ENCODE measurements around the gene ARHGAP12.

Gene ARHGAP12

GRCh38 chr10:31924833-31925232, 3.8 kb downstream of the ARHGAP12 start:
- no peaks in the 10 kb centered on the region for H3K9me3 ChIP-seq (ENCODE audit: insufficient read depth, low read length, severe bottlenecking)
- ATAC-seq (ENCODE audit: insufficient read depth, low read depth): no peak
- H3K4me2 ChIP-seq (ENCODE audit: insufficient read depth, low read length): no peak overlapping the region
- H2AFZ ChIP-seq (ENCODE audit: low read depth, low read length): no peak overlapping the region
- no peak overlapping the region for H3K9ac ChIP-seq (ENCODE audit: low read depth, low read length)
- no peaks in the 10 kb centered on the region; the same call in 1 of the 2 replicates for H4K20me1 ChIP-seq (ENCODE audit: insufficient read depth, low read length)
- no peak for TF ChIP-seq EZH2 (IDR thresholded peaks at IDR 0.05; ENCODE audit: borderline replicate concordance, low read depth, low read length, severe bottlenecking)
- TF ChIP-seq CTCF (IDR thresholded peaks at IDR 0.05; ENCODE audit: borderline replicate concordance, extremely low read depth, low read length, poor library complexity, severe bottlenecking): no peak
- H3K4me3 ChIP-seq (ENCODE audit: low read depth in 1 of 2, low read length in 2 of 2): no peak overlapping the region
- H3K27ac ChIP-seq (ENCODE audit: low read length): no peak overlapping the region
- H3K4me1 ChIP-seq (ENCODE audit: insufficient read depth, low read length): peaks cover 44% of the 10 kb centered on the region
- H3K36me3 ChIP-seq (ENCODE audit: insufficient read depth, low read length): no peaks in the 10 kb centered on the region; the same call in 1 of the 2 replicates
- DNase-seq: no peak
- H3K79me2 ChIP-seq (ENCODE audit: insufficient read depth, low read length): peaks cover 87% of the 10 kb centered on the region
- H3K27me3 ChIP-seq (ENCODE audit: insufficient read depth, low read length, poor library complexity): no peaks in the 10 kb centered on the region

DNA sequence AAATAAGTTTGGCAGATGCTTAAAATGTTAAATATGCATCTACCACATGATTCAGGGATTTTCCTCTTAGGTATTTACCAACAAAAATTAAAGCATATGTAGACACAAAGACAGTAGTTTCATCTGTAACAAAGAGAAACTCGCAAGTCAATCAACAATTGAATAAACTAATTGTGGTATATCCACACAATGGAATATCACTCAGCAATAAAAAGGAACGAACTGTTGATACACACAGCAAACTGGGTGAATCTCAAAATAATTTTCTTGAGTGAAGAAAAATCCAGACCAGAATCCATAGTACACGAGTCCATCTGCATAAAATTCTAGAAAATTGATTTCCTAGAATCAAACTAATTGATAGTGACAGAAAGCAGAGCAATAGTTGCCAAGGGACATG, 5.2 kb downstream of the ARHGAP12 start:
- Histone ChIP-seq H3K79me2 (ENCODE audit: insufficient read depth, low read length) (peaks cover 92% of the 10 kb centered on the region), H3K27ac (ENCODE audit: low read length) (no peak overlapping the region), H4K20me1 (ENCODE audit: insufficient read depth, low read length) (peaks cover 6% of the 10 kb centered on the region; the same call in 1 of the 2 replicates), H3K9ac (ENCODE audit: low read depth, low read length) (no peak overlapping the region), H3K27me3 (ENCODE audit: insufficient read depth, low read length, poor library complexity) (no peaks in the 10 kb centered on the region), H3K4me1 (ENCODE audit: insufficient read depth, low read length) (peaks cover 50% of the 10 kb centered on the region), H3K9me3 (ENCODE audit: insufficient read depth, low read length, severe bottlenecking) (no peaks in the 10 kb centered on the region), H3K4me3 (ENCODE audit: low read depth in 1 of 2, low read length in 2 of 2) (no peak overlapping the region), H2AFZ (ENCODE audit: low read depth, low read length) (no peak overlapping the region), H3K36me3 (ENCODE audit: insufficient read depth, low read length) (no peaks in the 10 kb centered on the region; the same call in 1 of the 2 replicates), H3K4me2 (ENCODE audit: insufficient read depth, low read length) (no peak overlapping the region)
- ATAC-seq (ENCODE audit: insufficient read depth, low read depth) (no peak), DNase-seq (no peak)
- TF ChIP-seq CTCF (IDR thresholded peaks at IDR 0.05; ENCODE audit: borderline replicate concordance, extremely low read depth, low read length, poor library complexity, severe bottlenecking): no peak
- TF ChIP-seq EZH2 (IDR thresholded peaks at IDR 0.05; ENCODE audit: borderline replicate concordance, low read depth, low read length, severe bottlenecking): no peak

DNA sequence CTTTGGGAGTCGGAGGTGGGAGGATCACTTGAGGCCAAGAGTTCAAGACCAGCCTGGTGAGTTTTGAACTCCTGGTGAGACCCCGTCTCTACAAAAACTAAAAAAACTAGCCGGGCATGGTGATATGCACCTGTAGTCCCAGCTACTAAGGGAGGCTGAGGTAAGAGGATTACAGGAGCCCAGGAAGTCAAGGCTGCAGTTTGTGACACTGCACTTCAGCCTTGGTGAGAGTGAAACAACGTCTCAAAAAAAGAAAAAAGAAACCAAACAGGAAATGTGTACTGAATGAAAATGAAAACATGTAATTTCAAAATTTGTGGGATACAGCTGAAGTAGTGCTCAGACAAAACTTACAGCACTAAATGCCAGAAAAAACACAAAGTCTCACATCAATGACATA, 7.6 kb downstream of the ARHGAP12 start:
- Histone ChIP-seq H3K27ac (ENCODE audit: low read length) (peak overlapping the region; percentile 47), H2AFZ (ENCODE audit: low read depth, low read length) (peak overlapping the region; percentile 44; the same call in 1 of the 2 replicates), H3K9me3 (ENCODE audit: insufficient read depth, low read length, severe bottlenecking) (no peaks in the 10 kb centered on the region), H3K79me2 (ENCODE audit: insufficient read depth, low read length) (peaks cover 95% of the 10 kb centered on the region), H3K36me3 (ENCODE audit: insufficient read depth, low read length) (no peaks in the 10 kb centered on the region), H4K20me1 (ENCODE audit: insufficient read depth, low read length) (peaks cover 7% of the 10 kb centered on the region; the same call in 1 of the 2 replicates), H3K4me1 (ENCODE audit: insufficient read depth, low read length) (peaks cover 34% of the 10 kb centered on the region), H3K4me2 (ENCODE audit: insufficient read depth, low read length) (peak overlapping the region; percentile 38), H3K4me3 (ENCODE audit: low read depth in 1 of 2, low read length in 2 of 2) (peak overlapping the region in 1 of 2 experiments; percentile 1; a peak in 1 of 4 replicates), H3K27me3 (ENCODE audit: insufficient read depth, low read length, poor library complexity) (no peaks in the 10 kb centered on the region), H3K9ac (ENCODE audit: low read depth, low read length) (peak overlapping the region; percentile 3)
- TF ChIP-seq CTCF (IDR thresholded peaks at IDR 0.05; ENCODE audit: borderline replicate concordance, extremely low read depth, low read length, poor library complexity, severe bottlenecking): no peak
- TF ChIP-seq EZH2 (IDR thresholded peaks at IDR 0.05; ENCODE audit: borderline replicate concordance, low read depth, low read length, severe bottlenecking): no peak
- peak; percentile 87 for ATAC-seq (ENCODE audit: insufficient read depth, low read depth)
- peak; percentile 39 for DNase-seq

Measured in DND-41 (cell line).